NCI-H1105 (cell line): ENCODE measurements around the gene GCK.
A peak's percentile ranks its signal among the peaks of the same experiment; 100 is the strongest.
"Not testable (repeated sequence)": the region's sequence is repeated elsewhere in the genome, so short reads cannot be mapped to it uniquely, and the experiment has no call there.

ENCODE experiments used
- DNase-seq: peaks from one replicate; lab custom pipeline; 2025; lab: John Stamatoyannopoulos, UW

The GCK gene

DNA sequence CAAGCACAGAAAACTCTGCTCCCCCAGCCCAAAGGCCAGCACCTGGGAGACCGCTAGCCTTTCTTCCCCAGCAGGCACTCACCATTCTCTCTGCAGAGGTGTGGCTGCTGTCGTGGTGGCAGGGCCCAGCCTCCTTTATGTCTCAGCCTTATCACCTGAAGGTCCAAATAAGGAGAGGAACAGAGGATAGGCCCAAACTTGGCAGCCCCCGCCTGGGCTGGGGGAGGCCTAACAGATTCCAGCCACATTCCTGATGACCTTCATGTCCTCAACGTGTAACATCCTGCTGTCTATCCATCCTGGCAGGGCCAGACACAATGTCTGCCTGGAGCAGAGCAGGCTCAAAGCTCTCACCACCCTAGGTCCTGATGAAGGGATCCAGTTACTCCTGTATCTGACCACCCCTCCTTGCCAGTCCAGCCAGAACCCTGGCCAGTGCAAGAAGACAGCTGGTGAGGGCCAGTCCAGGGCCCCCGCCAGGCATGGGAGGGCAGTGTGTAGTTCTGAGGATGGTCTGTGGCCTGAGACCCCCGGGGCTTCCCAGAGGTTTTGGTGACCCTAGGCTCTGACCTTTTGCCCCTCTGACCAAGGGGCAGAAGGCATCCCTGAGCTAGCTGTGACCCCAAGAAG lies 47.9 kb downstream of the GCK start, which contains the start of gene MYL7:
TSS of gene MYL7 (minus strand) at position 112 of the 630 bp plus-strand sequence. CDS start at position 85, 27 bp downstream.
- no peak for DNase-seq

GRCh38 chr7:44140341-44140740 lies 48.9 kb downstream of the GCK start:
- DNase-seq = no peak

GRCh38 chr7:44139311-44140010 lies 49.8 kb downstream of the GCK start:
- DNase-seq = no peak

DNA sequence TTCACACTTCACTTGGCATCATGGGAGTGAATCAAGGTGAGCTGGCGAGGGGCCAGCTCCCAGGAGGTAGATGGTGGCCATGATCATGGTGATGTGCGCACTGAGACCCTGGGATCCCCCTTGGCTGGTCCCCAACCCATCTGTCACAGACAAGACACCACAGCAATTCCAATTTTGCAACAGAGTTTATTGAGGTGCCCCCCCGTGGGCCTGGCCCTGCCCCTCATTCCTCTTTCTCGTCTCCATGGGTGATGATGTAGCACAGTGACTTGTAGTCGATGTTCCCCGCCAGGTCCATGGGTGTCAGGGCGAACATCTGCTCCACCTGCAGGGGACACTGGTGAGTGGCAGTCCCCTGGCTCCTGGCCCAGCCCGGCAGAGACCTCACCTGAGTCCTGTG lies 50.5 kb downstream of the GCK start:
- DNase-seq = no peak

DNA sequence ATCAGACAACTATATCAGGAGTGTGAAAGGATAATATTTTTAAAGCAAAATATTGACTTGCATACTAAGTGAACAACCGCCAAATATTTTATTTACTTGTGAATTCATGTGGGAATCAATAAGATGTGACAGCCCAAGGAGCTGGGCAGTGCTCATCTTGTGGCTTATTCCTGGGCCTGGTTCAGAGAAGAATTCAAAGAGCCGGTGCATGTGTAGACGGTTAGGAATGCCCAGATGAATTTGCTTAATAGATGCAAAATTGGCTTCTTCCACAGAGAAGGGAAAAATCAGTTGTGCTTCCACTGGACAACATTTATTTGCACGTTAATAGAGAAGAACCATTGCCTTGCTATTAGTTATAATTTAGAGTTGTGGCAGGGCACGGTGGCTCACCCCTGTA lies 52.5 kb downstream of the GCK start:
- DNase-seq = no peak

DNA sequence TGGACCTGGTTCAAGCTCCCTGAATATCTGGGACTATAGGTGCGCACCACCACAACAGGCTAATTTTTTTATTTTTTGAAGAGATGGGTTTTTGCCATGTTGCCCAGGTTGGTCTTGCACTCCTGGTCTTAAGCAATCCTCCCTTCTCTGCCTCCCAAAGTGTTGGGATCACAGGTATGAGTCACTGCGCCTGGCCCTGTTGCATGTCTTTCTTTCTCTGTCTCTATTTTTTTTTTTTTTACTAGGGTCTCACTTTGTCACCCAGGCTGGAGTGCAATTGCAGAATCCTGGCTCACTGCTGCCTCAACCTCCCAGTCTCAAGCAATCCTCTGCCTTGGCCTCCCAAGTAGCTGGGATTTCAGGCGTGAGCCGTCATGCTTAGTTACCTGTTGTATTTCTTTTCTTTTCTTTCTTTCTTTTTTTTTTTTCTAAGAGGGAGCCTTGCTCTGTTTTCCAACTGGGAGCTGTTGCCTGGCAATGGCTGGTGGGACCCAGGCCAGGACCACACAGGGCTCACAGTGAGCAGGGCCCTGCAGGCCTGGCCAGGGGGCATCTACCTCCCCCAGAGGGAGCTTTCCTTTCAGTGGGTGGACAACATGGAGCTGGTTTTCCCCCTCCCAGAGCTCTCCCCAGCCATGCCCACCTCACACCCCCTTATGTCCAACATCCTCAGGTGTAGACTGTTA lies 54.2 kb downstream of the GCK start:
- no peak for DNase-seq

- DNase-seq = no peak
Measured at GRCh38 chr7:44133295-44133694, 55.9 kb downstream of the GCK start.

DNA sequence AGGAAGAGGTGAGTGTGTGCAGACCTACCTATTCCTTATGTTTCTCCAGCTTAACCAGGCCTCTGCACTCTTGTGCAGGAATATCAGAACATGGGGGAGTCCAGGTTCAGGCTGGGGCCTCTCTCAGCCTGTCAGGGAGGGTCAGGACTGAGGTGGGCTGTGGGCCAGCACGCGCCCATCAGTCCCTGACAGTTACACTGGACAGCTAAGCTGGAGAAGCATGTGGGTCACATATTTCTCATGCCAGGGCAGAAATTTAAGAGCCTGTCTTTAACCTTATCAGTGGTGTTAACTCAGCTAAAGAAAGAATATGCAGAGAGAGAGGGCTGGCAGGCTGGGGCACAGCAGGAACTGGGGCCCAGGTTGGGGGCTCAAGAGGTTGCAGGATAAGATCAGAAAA lies 57.2 kb downstream of the GCK start:
- DNase-seq = no peak

DNA sequence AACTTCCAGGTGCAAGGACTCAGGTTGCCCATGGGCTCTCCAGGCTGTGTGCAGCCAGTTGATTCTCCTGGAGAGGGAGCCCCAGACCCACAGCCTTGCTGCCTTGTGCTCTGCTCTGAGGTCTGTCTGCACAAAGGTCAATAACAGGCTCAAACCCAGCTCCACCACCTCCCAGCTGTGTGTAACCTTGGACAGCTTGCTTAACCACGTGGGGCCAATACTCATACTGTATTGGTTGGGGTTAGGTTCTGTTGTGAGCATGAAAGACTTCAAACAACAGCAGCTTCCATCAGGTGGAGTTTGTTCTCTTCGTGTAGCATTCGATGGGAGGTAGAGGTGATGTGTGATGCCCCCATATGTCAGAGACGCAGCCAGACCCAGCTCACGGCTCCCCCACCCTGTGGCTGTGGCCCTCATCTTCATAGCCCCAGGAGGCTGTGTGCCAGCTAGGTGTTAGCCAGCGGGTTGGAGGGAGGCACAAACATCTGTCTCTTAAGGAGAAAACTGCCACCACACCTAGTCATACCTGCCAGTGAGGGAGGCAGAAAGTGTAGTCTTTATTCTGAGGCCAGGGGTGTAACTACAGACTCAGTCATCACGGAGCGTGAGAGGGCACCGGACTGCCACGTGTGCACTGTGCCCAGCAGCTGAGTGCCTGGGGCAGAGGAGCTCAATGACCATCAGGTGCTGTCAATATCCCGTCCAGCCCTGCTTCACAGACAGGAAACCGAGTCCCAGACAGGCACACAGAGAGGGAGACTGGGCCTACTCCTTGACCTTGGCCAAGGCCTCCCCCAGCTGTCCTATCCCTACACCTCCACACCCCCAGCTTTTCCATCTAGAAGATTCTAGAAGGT lies 57.8 kb downstream of the GCK start:
- DNase-seq = no peak

GRCh38 chr7:44128721-44129582 lies 60.3 kb downstream of the GCK start:
- DNase-seq = no peak

- DNase-seq = no peak
Measured at GRCh38 chr7:44127161-44127560, 62.1 kb downstream of the GCK start.

DNA sequence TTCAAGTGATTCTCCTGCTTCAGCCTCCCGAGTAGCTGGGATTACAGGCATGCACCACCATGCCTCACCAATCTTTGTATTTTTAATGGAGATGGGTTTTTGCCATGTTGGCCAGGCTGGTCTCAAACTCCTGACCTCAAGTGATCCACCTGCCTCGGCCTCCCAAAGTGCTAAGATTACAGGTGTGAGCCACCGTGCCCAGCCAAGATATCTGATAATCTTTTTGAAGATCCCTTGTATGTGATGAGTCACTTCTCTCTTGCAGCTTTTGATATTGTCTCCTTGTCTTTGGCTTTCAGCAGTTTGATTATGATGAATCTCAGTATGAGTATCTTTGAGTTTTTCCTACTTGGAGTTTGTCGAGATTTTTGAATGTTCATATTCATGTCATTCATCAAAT lies 62.7 kb downstream of the GCK start:
- not testable (repeated sequence) for DNase-seq

DNA sequence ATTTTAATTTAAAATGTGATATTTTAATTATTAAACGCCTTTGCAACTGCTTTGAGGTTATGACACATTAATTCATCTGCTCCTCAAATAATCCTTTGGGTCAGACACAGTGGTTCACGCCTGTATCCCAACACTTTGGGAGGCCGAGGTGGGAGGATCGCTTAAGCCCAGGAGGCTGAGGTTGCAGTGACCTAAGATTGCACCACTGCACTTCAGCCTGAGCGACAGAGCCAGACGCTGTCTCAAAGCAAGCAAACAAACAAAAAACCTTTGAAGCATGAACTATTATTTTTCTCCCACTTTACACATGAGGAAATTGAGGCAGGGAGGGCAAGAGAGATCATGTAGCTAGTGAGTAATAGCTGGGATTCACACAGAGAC lies 64.4 kb downstream of the GCK start:
- DNase-seq = no peak

GRCh38 chr7:44123190-44124003 lies 65.8 kb downstream of the GCK start, which contains the start of gene POLD2:
POLD2 (minus strand) TSS chr7:44123548; CDS start chr7:44122053, 1,495 bp downstream.
- peak; percentile 98 for DNase-seq

DNA sequence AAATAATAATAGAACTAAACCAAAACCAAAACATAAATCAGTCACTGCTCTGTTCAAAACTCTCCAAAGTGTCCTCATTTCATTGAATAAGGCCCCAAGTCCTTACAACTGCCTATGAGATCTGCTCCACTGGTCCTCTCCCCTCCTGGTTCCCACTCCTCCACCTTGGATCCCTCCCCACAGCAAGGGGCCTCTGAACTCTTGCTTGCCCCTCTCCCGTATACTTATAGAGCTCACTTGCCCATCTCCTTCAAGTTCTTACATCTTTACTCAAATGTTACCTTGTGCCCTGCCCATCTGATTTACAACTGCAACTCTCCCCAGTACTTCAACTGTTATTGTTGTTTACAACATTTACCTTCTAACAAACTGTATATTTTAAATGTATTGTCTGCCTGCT lies 66.7 kb downstream of the GCK start:
- no peak for DNase-seq

GRCh38 chr7:44121761-44122420 lies 67.3 kb downstream of the GCK start:
- DNase-seq = no peak

DNA sequence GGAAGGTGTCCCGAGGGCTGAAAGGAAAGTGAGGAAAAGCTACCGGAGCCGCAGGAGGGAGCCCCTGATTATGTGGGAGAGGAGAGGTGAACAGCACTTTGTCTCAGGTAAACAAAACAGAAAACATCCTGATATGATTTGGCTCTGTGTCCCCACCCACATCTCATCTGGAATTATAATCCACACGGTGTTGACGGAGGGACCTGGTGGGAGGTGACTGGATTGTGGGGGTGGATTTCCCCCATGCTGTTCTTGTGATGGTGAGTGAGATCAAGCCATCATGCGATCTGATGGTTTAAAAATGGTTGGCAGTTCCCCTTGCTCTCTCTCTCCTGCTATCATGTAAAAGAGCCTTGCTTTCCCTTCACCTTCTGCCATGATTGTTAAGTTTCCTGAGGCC lies 68.8 kb downstream of the GCK start:
- DNase-seq = no peak

DNA sequence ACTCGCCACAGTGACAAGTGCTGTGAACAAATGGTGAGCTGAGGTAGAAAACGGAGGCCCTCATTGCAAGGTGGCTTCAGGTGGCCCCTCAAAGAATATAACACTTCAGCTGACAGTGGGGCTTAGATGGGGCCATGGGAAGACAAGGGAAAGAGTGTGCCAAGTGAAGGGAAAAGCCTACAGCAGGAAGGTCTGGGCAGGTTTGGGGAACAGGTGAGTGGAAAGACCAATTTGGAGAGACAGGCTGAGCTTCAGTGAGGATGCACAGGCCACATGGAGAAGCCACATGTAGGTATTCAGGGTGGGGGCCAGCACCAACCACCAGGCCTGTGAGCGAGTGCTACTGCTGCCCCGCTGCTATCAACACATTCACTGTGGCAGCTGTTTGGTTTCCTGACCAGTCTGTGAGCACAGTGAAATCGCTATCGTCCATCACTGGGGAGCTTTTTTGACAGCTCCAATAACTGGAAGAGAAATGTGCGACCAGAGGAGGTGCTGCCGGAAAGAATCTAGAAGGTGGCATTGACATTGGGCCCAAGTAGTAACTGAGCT lies 69.3 kb downstream of the GCK start:
- no peak for DNase-seq

GRCh38 chr7:44117801-44118429 lies 71.3 kb downstream of the GCK start:
- no peak for DNase-seq
